IPS-18a (cell line): ENCODE data around the gene LDLRAD4.

ENCODE experiments used
- H3K27ac ChIP-seq: one replicate; pipeline ENCODE4 v1.5.1; 2013; ENCODE audit warnings: low read length
- H3K27me3 ChIP-seq: one replicate; pipeline ENCODE4 v1.6.1; 2013; ENCODE audit warnings: mild to moderate bottlenecking, low read length; ENCODE audit not compliant: control insufficient read depth, insufficient read depth
- H3K36me3 ChIP-seq: one replicate; pipeline ENCODE4 v1.6.1; 2013; ENCODE audit warnings: low read depth, low read length; ENCODE audit not compliant: control insufficient read depth
- H3K4me1 ChIP-seq: one replicate; pipeline ENCODE4 v1.6.1; 2013; ENCODE audit warnings: low read depth, low read length; ENCODE audit not compliant: control insufficient read depth
- H3K4me3 ChIP-seq: one replicate; pipeline ENCODE4 v1.5.1; 2013; ENCODE audit warnings: low read length
- H3K9ac ChIP-seq: one replicate; pipeline ENCODE4 v1.6.1; 2013; ENCODE audit warnings: mild to moderate bottlenecking, low read length, moderate library complexity
- H3K9me3 ChIP-seq: one replicate; pipeline ENCODE4 v1.6.1; 2013; ENCODE audit warnings: low read depth, low read length; ENCODE audit not compliant: control insufficient read depth

LDLRAD4 gene

DNA sequence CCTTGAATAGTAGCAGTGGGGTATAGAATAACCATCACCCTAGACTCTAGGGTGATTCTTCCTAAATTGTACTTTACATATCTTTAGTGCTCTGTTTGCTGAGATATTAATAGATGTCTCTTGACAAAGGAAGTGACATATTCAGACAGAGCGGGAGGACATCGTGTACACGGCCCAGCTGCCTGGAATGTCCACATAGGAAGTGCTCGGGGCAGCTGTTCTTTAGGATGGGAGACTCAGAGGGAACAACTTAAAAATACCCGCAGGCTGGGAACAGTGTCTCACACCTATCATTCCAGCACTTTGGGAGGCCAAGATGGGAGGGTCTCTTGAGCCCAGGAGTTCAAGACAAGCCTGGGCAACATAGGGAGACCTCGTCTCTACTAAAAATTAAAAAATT, 301.7 kb downstream of the LDLRAD4 start:
- Histone ChIP-seq H3K4me1 (peaks cover 2% of the 10 kb centered on the region), H3K9me3 (no peaks in the 10 kb centered on the region), H3K36me3 (no peaks in the 10 kb centered on the region), H3K4me3 (no peak overlapping the region), H3K27ac (no peak overlapping the region), H3K9ac (no peak overlapping the region), H3K27me3 (no peaks in the 10 kb centered on the region)

DNA sequence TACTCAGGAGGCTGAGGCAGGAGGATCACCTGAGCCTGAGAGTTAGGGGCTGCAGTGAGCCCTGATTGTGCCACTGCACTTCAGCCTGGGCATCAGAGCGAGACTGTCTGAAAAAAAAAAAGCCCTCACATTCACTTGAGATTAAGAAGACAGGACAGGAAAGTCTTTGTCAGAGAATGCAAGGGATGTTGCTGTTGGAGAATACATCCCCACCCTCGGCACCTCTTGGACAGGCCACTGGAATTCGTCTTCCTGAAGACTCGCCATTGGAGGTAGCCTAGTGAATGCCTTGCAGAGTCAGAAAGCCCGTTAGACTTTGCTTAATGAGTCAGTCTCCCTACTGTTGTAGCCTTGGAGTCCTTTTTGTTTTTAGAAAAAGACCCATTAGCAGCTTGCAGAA, 302.2 kb downstream of the LDLRAD4 start:
- no peaks in the 10 kb centered on the region for H3K36me3 ChIP-seq
- no peak overlapping the region for H3K27ac ChIP-seq

GRCh38 chr18:13521418-13521817, 302.9 kb downstream of the LDLRAD4 start:
- H3K36me3 ChIP-seq = no peaks in the 10 kb centered on the region
- H3K9me3 ChIP-seq = no peaks in the 10 kb centered on the region
- no peak overlapping the region for H3K4me3 ChIP-seq
- H3K4me1 ChIP-seq = no peaks in the 10 kb centered on the region
- no peak overlapping the region for H3K9ac ChIP-seq
- H3K27me3 ChIP-seq = no peaks in the 10 kb centered on the region
- no peak overlapping the region for H3K27ac ChIP-seq

More for the DNA sequence above, 302.2 kb downstream of the LDLRAD4 start:
- no peaks in the 10 kb centered on the region for H3K27me3 ChIP-seq
- H3K4me1 ChIP-seq = no peaks in the 10 kb centered on the region
- H3K9me3 ChIP-seq = no peaks in the 10 kb centered on the region
- no peak overlapping the region for H3K9ac ChIP-seq
- no peak overlapping the region for H3K4me3 ChIP-seq

DNA sequence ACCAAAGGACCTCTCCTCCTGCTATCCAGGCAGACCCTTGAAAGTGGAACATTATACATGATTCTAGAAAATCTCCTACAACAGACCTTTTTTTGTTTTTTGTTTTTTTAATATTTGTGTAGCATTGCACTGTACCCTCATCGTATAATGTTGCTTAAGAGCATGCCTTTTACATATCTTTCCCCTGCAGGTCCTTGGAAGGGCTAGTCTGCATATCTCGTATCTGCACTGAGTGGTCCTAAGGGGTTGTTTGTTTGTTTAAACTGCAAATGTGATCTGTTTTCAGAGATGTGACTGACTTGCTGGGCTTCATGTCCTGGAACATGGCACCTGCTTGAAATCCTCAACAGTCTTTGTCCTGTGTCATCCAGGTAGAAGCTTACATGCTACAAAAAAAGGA, 303.7 kb downstream of the LDLRAD4 start:
- H3K4me3 ChIP-seq = no peak overlapping the region
- H3K4me1 ChIP-seq = no peaks in the 10 kb centered on the region
- H3K27me3 ChIP-seq = no peaks in the 10 kb centered on the region
- no peak overlapping the region for H3K27ac ChIP-seq
- H3K9me3 ChIP-seq = no peaks in the 10 kb centered on the region
- no peaks in the 10 kb centered on the region for H3K36me3 ChIP-seq
- H3K9ac ChIP-seq = no peak overlapping the region

- no peaks in the 10 kb centered on the region for H3K9me3 ChIP-seq
- no peak overlapping the region for H3K9ac ChIP-seq
- H3K27me3 ChIP-seq = no peaks in the 10 kb centered on the region
- H3K4me3 ChIP-seq = no peak overlapping the region
- H3K36me3 ChIP-seq = no peaks in the 10 kb centered on the region
- no peaks in the 10 kb centered on the region for H3K4me1 ChIP-seq
- no peak overlapping the region for H3K27ac ChIP-seq
Observed at GRCh38 chr18:13522861-13523660, 304.5 kb downstream of the LDLRAD4 start.

DNA sequence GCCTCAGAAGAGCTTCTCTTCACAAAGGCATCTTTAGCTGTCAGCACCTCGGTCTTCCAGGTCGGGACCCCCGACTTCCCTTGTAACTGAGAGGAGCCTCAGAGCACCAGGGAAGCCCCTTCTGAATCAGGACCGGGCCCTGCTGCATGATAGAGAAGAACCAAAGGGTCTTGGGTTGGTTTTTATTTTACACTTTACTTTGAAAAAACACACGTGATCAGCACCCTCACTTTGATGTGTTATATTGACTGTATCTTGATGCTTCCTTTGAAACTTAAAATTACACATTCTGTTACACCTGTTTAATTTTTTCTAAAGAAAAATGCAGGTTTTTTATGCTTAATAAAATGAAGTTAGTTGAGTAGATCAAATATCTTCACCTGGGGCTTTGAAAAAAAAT, 305.5 kb downstream of the LDLRAD4 start:
- Histone ChIP-seq H3K27me3 (no peaks in the 10 kb centered on the region), H3K9me3 (no peaks in the 10 kb centered on the region), H3K36me3 (no peaks in the 10 kb centered on the region), H3K27ac (no peak overlapping the region), H3K4me1 (no peaks in the 10 kb centered on the region), H3K4me3 (no peak overlapping the region), H3K9ac (no peak overlapping the region)

GRCh38 chr18:13524811-13525210, 306.3 kb downstream of the LDLRAD4 start:
- Histone ChIP-seq H3K4me3 (no peak overlapping the region), H3K27ac (no peak overlapping the region), H3K4me1 (no peaks in the 10 kb centered on the region), H3K9ac (no peak overlapping the region), H3K27me3 (no peaks in the 10 kb centered on the region), H3K9me3 (no peaks in the 10 kb centered on the region), H3K36me3 (no peaks in the 10 kb centered on the region)

- Histone ChIP-seq H3K27me3 (no peaks in the 10 kb centered on the region), H3K36me3 (no peaks in the 10 kb centered on the region), H3K4me3 (no peak overlapping the region), H3K9me3 (no peaks in the 10 kb centered on the region), H3K27ac (no peak overlapping the region), H3K9ac (no peak overlapping the region), H3K4me1 (no peaks in the 10 kb centered on the region)
Observed at GRCh38 chr18:13525381-13526029, 306.9 kb downstream of the LDLRAD4 start.

DNA sequence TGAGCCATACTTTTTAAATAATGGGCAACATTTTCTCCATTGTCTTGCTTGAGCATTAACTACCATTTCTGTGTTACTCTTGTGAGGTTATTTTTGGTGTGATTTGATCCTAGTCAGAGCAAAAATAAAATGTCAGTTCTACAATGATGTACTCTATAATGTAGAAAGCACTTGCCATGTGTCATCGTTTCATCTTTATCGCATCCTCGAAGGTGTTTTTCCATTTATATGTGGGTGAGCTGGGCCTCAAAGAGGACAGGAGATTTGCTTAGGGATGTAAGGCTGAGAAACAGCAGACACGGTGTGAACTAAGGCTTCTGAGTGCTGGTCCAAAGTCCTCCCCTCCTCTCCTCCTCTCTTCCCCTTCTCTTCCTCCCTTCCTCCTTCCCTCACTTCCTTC, 308.0 kb downstream of the LDLRAD4 start:
- Histone ChIP-seq H3K36me3 (no peaks in the 10 kb centered on the region), H3K27ac (no peak overlapping the region), H3K9me3 (no peaks in the 10 kb centered on the region), H3K4me1 (no peaks in the 10 kb centered on the region), H3K27me3 (no peaks in the 10 kb centered on the region), H3K9ac (no peak overlapping the region), H3K4me3 (no peak overlapping the region)

GRCh38 chr18:13527256-13527655, 308.7 kb downstream of the LDLRAD4 start:
- H3K9ac ChIP-seq = no peak overlapping the region
- H3K27ac ChIP-seq = no peak overlapping the region
- H3K27me3 ChIP-seq = no peaks in the 10 kb centered on the region
- H3K4me3 ChIP-seq = no peak overlapping the region
- H3K9me3 ChIP-seq = no peaks in the 10 kb centered on the region
- no peaks in the 10 kb centered on the region for H3K36me3 ChIP-seq
- no peaks in the 10 kb centered on the region for H3K4me1 ChIP-seq

DNA sequence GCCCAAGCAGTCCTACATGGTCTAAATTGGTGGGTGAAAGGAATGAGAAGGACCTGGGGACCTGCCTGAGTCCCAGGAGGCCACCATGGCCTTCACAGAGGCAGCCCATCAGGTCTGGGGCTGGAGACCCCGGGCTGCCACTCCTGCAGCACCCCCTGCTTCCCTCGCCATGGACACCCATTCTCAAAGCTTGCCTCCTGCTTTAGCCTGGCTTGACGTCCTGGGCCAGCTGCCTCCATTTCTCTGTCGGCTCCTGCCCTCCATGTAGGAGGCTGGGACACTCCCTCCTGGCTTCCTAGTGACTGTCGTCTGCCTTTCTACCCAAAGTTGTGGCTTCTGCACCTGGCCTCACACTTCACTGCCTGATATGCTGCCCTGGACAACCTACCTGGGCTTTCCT, 309.2 kb downstream of the LDLRAD4 start:
- Histone ChIP-seq H3K9me3 (no peaks in the 10 kb centered on the region), H3K9ac (no peak overlapping the region), H3K4me3 (no peak overlapping the region), H3K4me1 (no peaks in the 10 kb centered on the region), H3K36me3 (no peaks in the 10 kb centered on the region), H3K27me3 (no peaks in the 10 kb centered on the region), H3K27ac (no peak overlapping the region)
